HepG2 (cell line): ENCODE results near the gene ITPK1. TPM values are rescaled to one million over a fixed set of nuclear protein-coding genes. Genes with fewer than 3 reads are reported as not detected.
A peak's percentile ranks its signal among the peaks of the same experiment; 100 is the strongest.

Experiments
- ASH2L ChIP-seq: fragments of 300-600, 200-600 bp; sonication (generic); IDR thresholded peaks from 2 replicates; pipeline ENCODE4 v1.7.0; 2017; ENCODE audit warnings: low read depth, mild to moderate bottlenecking, moderate library complexity, mixed read lengths, low read length; ENCODE audit not compliant: insufficient read length
- BORCS8-MEF2B ChIP-seq: sonication (generic); formaldehyde crosslinking; IDR thresholded peaks from 2 replicates; pipeline ENCODE4 v1.8.0; 2022; ENCODE audit warnings: mild to moderate bottlenecking, missing genetic modification reagents
- CENPX ChIP-seq: sonication (generic); formaldehyde crosslinking; IDR thresholded peaks from 2 replicates; pipeline ENCODE4 v1.9.0; 2021; ENCODE audit warnings: mild to moderate bottlenecking, missing genetic modification reagents, moderate library complexity
- ELF4 ChIP-seq: sonication (generic); formaldehyde crosslinking; IDR thresholded peaks from 2 replicates; pipeline ENCODE4 v1.5.0; 2020; ENCODE audit warnings: missing genetic modification reagents, mild to moderate bottlenecking, moderate library complexity, borderline replicate concordance
- ERF ChIP-seq: IDR thresholded peaks from 2 replicates; pipeline ENCODE4 v1.6.1; 2018; ENCODE audit warnings: missing biosample characterization, missing genetic modification reagents
- RBFOX2 ChIP-seq: fragments of 200-400 bp; formaldehyde crosslinking; IDR thresholded peaks from 2 replicates; pipeline ENCODE4 v1.6.1; 2017; ENCODE audit warnings: low read depth, mild to moderate bottlenecking, low read length
- SAFB2 ChIP-seq: sonication (generic); formaldehyde crosslinking; IDR thresholded peaks from 2 replicates; pipeline ENCODE4 v1.5.1; 2020; ENCODE audit warnings: missing genetic modification reagents, low read depth, mild to moderate bottlenecking, borderline replicate concordance
- SMAD9 ChIP-seq: sonication (generic); formaldehyde crosslinking; IDR thresholded peaks from 2 replicates; pipeline ENCODE4 v1.5.1; 2020; ENCODE audit warnings: mild to moderate bottlenecking, missing genetic modification reagents
- SOX13 ChIP-seq, 3 experiments: fragments of 450-650 bp in 1 of 3; sonication (generic) in 1 of 3; formaldehyde crosslinking in 1 of 3; IDR thresholded peaks in 2 of 3; conservative IDR thresholded peaks in 1 of 3; 2 replicates each; pipeline versions ENCODE4 v1.5.0 to v1.6.1; 2016 to 2020; ENCODE audit warnings: antibody characterized with exemption in 1 of 3, mild to moderate bottlenecking in 1 of 3, missing compliant biosample characterization in 1 of 3, missing genetic modification reagents in 1 of 3, moderate library complexity in 1 of 3
- SP1 ChIP-seq, 2 experiments: fragments of 450-650 bp in 1 of 2; sonication (generic) in 1 of 2; formaldehyde crosslinking in 1 of 2; IDR thresholded peaks; 2 replicates each; pipeline versions ENCODE4 v1.4.0 to v1.6.1; 2016 to 2020; ENCODE audit warnings: missing genetic modification reagents in 1 of 2
- TBX3 ChIP-seq: fragments of 450-650 bp; IDR thresholded peaks from 2 replicates; pipeline ENCODE4 v1.6.1; 2017; ENCODE audit warnings: antibody characterized with exemption, mild to moderate bottlenecking, inconsistent platforms, borderline replicate concordance
- TGIF2 ChIP-seq: IDR thresholded peaks from 2 replicates; pipeline ENCODE4 v1.6.1; 2016; ENCODE audit warnings: control low read depth, missing compliant biosample characterization
- ZNF383 ChIP-seq: sonication (generic); formaldehyde crosslinking; IDR thresholded peaks from 2 replicates; pipeline ENCODE4 v1.4.0; 2020; ENCODE audit warnings: missing genetic modification reagents, mild to moderate bottlenecking, borderline replicate concordance
- ZNF552 ChIP-seq: sonication (generic); formaldehyde crosslinking; IDR thresholded peaks from 2 replicates; pipeline ENCODE4 v1.9.0; 2022; ENCODE audit warnings: missing genetic modification reagents, mild to moderate bottlenecking, borderline replicate concordance
- ZNF564 ChIP-seq: sonication (generic); formaldehyde crosslinking; IDR thresholded peaks from 2 replicates; pipeline ENCODE4 v1.8.1; 2023; ENCODE audit warnings: mild to moderate bottlenecking, missing genetic modification reagents
- ZSCAN20 ChIP-seq: sonication (generic); formaldehyde crosslinking; IDR thresholded peaks from 2 replicates; pipeline ENCODE4 v1.4.0; 2020; ENCODE audit warnings: missing genetic modification reagents, mild to moderate bottlenecking, borderline replicate concordance
- polyA plus RNA-seq, 8 experiments: library from polyadenylated mRNA; depleted of rRNA in 3 of 8; stranded (reverse) in 7 of 8; unstranded in 1 of 8; fragments of >200 nt; fragmentation: Illumina TruSeq in 4 of 8; extraction: Trizol in 4 of 8; gene quantifications; 2 replicates each; pipeline versions ENCODE4 v1.2.1 to v1.2.3, GENCODE V29; 2011 to 2016; ENCODE audit warnings: low read depth in 4 of 8, missing spikeins in 1 of 8, mixed read lengths in 1 of 8; ENCODE audit not compliant: insufficient read depth in 1 of 8
- total RNA-seq, 5 experiments: library from RNA; depleted of rRNA; stranded (reverse); fragments of >200 nt; fragmentation: Illumina TruSeq; extraction: Trizol; gene quantifications; 2 replicates each; pipeline ENCODE4 v1.2.3, GENCODE V29; 2016; ENCODE audit warnings: low read depth in 1 of 5
- TF ChIP-seq, protein P1 (sequence below): sonication (generic); formaldehyde crosslinking; IDR thresholded peaks from 2 replicates; pipeline ENCODE4 v1.8.0; 2022; ENCODE audit warnings: missing genetic modification reagents, low read depth, mild to moderate bottlenecking, borderline replicate concordance
- TF ChIP-seq, protein P2 (sequence below): sonication (generic); formaldehyde crosslinking; IDR thresholded peaks from 2 replicates; pipeline ENCODE4 v1.4.0; 2020; ENCODE audit warnings: mild to moderate bottlenecking, missing genetic modification reagents, borderline replicate concordance
- TF ChIP-seq, protein P3 (sequence below): sonication (generic); formaldehyde crosslinking; IDR thresholded peaks from 2 replicates; pipeline ENCODE4 v1.4.0; 2020; ENCODE audit warnings: missing genetic modification reagents; ENCODE audit errors: not compliant biosample characterization
- TF ChIP-seq, protein P4 (sequence below): sonication (generic); formaldehyde crosslinking; IDR thresholded peaks from 2 replicates; pipeline ENCODE4 v1.4.0; 2020; ENCODE audit warnings: missing genetic modification reagents

The ITPK1 gene
- total and polyA plus RNA-seq, 2 of the 13 experiments (the other 11 are each of a cell fraction or from before 2014, with no cell fraction given) = 20.5 to 47.5 TPM

DNA sequence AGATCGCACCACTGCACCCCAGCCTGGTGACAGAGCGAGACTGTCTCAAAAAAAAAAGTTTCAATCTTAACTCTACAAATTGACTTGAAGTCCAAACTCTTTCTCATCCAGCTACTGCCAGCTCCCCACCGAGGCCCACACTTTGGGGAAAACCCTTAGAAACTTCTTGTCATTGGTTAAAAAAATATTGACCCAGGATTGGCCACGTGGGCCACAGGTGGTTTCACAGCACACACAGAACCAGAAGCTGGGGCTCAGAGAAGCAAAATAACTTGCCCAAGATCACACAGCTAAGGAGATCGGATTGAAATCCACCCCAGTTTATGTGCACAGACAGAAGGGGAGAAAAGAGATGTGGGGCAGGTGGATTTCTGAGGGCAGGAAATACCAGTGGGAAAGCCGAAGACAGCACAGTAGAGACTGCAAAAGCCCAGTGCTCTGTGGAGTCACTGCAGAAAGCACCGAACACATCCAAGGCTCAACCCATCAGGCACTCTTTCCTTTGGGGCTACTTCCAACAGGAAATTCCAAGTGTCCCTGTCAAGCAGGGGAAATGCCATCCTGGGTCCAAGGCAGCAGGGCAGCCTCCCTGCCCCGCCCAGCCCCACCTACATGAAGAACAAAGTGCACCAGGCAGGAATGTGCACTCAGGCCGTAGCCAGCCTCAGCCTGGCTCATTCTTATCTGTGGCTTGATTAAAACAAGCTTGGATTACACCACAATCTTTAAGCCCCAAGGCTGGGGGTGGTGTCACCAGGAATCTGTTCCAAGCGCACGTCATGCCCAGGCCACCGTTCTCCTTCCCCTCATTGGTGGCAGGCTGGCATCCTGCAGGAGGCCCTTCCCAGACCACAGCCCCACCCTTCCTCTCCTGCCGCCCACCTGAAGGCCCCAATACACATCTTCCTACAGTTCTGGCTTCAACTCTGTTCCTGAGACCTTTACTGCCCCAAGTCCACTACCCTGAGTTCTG is 72.5 kb downstream of the ITPK1 start (continued):
- no peak for TF ChIP-seq TGIF2 (CRISPR knock-in tag)
- TF ChIP-seq, protein P1, sequence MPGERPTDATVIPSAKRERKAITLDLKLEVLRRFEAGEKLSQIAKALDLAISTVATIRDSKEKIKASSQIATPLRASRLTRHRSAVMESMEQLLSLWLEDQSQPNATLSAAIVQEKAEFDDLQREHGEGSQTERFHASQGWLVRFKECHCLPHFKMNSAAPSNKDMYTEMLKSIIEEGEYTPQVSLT (CRISPR knock-in tag) = no peak
- no peak for TF ChIP-seq SP1 (IDR thresholded peaks at IDR 0.05)
- peak; percentile 64 for TF ChIP-seq SP1 (CRISPR knock-in tag; IDR thresholded peaks at IDR 0.05)
- no peak for TF ChIP-seq ZNF383 (CRISPR knock-in tag)
- TF ChIP-seq ELF4 (CRISPR knock-in tag) = no peak
- TF ChIP-seq ZNF552 (CRISPR knock-in tag) = no peak
- TF ChIP-seq TBX3 = 0 out of 2 replicates have a peak, but pooled peaks have one; percentile 7
- no peak for TF ChIP-seq ZNF564
- TF ChIP-seq SMAD9 (CRISPR knock-in tag) = no peak
- no peak for TF ChIP-seq ZSCAN20
- TF ChIP-seq, protein P2, sequence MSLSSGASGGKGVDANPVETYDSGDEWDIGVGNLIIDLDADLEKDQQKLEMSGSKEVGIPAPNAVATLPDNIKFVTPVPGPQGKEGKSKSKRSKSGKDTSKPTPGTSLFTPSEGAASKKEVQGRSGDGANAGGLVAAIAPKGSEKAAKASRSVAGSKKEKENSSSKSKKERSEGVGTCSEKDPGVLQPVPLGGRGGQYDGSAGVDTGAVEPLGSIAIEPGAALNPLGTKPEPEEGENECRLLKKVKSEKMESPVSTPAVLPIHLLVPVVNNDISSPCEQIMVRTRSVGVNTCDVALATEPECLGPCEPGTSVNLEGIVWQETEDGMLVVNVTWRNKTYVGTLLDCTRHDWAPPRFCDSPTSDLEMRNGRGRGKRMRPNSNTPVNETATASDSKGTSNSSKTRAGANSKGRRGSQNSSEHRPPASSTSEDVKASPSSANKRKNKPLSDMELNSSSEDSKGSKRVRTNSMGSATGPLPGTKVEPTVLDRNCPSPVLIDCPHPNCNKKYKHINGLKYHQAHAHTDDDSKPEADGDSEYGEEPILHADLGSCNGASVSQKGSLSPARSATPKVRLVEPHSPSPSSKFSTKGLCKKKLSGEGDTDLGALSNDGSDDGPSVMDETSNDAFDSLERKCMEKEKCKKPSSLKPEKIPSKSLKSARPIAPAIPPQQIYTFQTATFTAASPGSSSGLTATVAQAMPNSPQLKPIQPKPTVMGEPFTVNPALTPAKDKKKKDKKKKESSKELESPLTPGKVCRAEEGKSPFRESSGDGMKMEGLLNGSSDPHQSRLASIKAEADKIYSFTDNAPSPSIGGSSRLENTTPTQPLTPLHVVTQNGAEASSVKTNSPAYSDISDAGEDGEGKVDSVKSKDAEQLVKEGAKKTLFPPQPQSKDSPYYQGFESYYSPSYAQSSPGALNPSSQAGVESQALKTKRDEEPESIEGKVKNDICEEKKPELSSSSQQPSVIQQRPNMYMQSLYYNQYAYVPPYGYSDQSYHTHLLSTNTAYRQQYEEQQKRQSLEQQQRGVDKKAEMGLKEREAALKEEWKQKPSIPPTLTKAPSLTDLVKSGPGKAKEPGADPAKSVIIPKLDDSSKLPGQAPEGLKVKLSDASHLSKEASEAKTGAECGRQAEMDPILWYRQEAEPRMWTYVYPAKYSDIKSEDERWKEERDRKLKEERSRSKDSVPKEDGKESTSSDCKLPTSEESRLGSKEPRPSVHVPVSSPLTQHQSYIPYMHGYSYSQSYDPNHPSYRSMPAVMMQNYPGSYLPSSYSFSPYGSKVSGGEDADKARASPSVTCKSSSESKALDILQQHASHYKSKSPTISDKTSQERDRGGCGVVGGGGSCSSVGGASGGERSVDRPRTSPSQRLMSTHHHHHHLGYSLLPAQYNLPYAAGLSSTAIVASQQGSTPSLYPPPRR (CRISPR knock-in tag) = 0 out of 2 replicates have a peak, but pooled peaks have one; percentile 42
- TF ChIP-seq, protein P3, sequence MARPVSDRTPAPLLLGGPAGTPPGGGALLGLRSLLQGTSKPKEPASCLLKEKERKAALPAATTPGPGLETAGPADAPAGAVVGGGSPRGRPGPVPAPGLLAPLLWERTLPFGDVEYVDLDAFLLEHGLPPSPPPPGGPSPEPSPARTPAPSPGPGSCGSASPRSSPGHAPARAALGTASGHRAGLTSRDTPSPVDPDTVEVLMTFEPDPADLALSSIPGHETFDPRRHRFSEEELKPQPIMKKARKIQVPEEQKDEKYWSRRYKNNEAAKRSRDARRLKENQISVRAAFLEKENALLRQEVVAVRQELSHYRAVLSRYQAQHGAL (CRISPR knock-in tag) = no peak
- no peak for TF ChIP-seq SOX13 (IDR thresholded peaks at IDR 0.05)
- TF ChIP-seq SOX13 (CRISPR knock-in tag; conservative IDR thresholded peaks at IDR 0.05 in 1 of 2, IDR thresholded peaks at IDR 0.05 in 1 of 2) = peak in 1 of 2 experiments; percentile 75; a peak in 2 of 4 replicates
- no peak for TF ChIP-seq RBFOX2
- 0 out of 2 replicates have a peak, but pooled peaks have one; percentile 27 for TF ChIP-seq ERF (CRISPR knock-in tag)
- TF ChIP-seq, protein P4, sequence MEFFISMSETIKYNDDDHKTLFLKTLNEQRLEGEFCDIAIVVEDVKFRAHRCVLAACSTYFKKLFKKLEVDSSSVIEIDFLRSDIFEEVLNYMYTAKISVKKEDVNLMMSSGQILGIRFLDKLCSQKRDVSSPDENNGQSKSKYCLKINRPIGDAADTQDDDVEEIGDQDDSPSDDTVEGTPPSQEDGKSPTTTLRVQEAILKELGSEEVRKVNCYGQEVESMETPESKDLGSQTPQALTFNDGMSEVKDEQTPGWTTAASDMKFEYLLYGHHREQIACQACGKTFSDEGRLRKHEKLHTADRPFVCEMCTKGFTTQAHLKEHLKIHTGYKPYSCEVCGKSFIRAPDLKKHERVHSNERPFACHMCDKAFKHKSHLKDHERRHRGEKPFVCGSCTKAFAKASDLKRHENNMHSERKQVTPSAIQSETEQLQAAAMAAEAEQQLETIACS = no peak
- no peak; the same call in 1 of the 2 replicates for TF ChIP-seq SAFB2 (CRISPR knock-in tag)
- TF ChIP-seq ASH2L = peak; percentile 37
- no peak for TF ChIP-seq CENPX (CRISPR knock-in tag)
- no peak for TF ChIP-seq BORCS8-MEF2B (CRISPR knock-in tag)
